AG09319 (cell line): ENCODE results near the gene SP140.

ENCODE experiments used
- DNase-seq: peaks from one replicate; pipeline ENCODE4 v3.0.0-alpha.2; 2010; ENCODE audit warnings: low read depth; ENCODE audit errors: extremely low read depth
- CTCF ChIP-seq: IDR thresholded peaks from 2 replicates; pipeline ENCODE4 v1.5.1; 2011; ENCODE audit warnings: low read depth, mild to moderate bottlenecking, inconsistent platforms, low read length, moderate library complexity

The SP140 gene

GRCh38 chr2:230323385-230324106 is 98.0 kb downstream of the SP140 start:
- no peak for DNase-seq
- TF ChIP-seq CTCF = peak; percentile 7

- TF ChIP-seq CTCF = no peak
- no peak for DNase-seq
Measured at GRCh38 chr2:230324503-230324902, 99.0 kb downstream of the SP140 start.

GRCh38 chr2:230325316-230326243 is 100.0 kb downstream of the SP140 start:
- TF ChIP-seq CTCF = no peak
- DNase-seq = no peak

GRCh38 chr2:230326453-230327417 is 101.2 kb downstream of the SP140 start, which contains the start of gene SP140L:
Gene SP140L, plus strand, starts transcription at chr2:230327193. Its CDS starts 77 bp downstream, at chr2:230327270.
- no peak for TF ChIP-seq CTCF
- DNase-seq = peak; percentile 60

- no peak for DNase-seq
- no peak for TF ChIP-seq CTCF
Measured at GRCh38 chr2:230327418-230328154, 102.0 kb downstream of the SP140 start.

- TF ChIP-seq CTCF = no peak
Measured at GRCh38 chr2:230328155-230328458, 102.6 kb downstream of the SP140 start.

More at GRCh38 chr2:230328155-230328458, 102.6 kb downstream of the SP140 start:
- no peak for DNase-seq
